Esophagus squamous epithelium (tissue), 5 donors: ENCODE measurements around the gene PYROXD2. TPM values are rescaled to one million over a fixed set of nuclear protein-coding genes. Genes with fewer than 3 reads are reported as not detected.
A peak's percentile ranks its signal among the peaks of the same experiment; 100 is the strongest.

Experiments used
- DNase-seq: peaks from one replicate; lab custom pipeline; 2025; lab: John Stamatoyannopoulos, UW
- H3K27ac ChIP-seq, 4 donors: fragments of 200-600 bp; sonication (generic); one replicate each; pipeline ENCODE4 v1.5.1; 2016 to 2019; ENCODE audit warnings: mild to moderate bottlenecking in 1 of 4
- H3K27me3 ChIP-seq, 4 donors: fragments of 200-600 bp; sonication (generic); 1 replicate in 3 of 4; 2 replicates in 1 of 4; pipeline versions ENCODE4 v1.5.1 to v1.6.0; 2017 to 2021; ENCODE audit warnings: antibody characterized with exemption in 1 of 4
- H3K36me3 ChIP-seq, 3 donors: fragments of 200-600 bp; sonication (generic); one replicate each; pipeline ENCODE4 v1.5.1; 2016 to 2019
- H3K4me1 ChIP-seq, 3 donors: fragments of 200-600 bp; sonication (generic); one replicate each; pipeline ENCODE4 v1.5.1; 2017 to 2019
- H3K4me3 ChIP-seq, 4 donors: fragments of 200-600 bp; sonication (generic); 1 replicate in 3 of 4; 2 replicates in 1 of 4; pipeline ENCODE4 v1.5.1; 2016 to 2019; ENCODE audit warnings: mild to moderate bottlenecking in 2 of 4, moderate library complexity in 1 of 4
- H3K9me3 ChIP-seq, 3 donors: fragments of 200-600 bp; sonication (generic); one replicate each; pipeline ENCODE4 v1.5.1; 2016 to 2019
- CTCF ChIP-seq, 6 experiments: fragments of 450-650 bp in 4 of 6; fragments of 200-600 bp in 2 of 6; sonication (generic) in 2 of 6; IDR thresholded peaks; one replicate each; pipeline ENCODE4 v1.5.1; 2016 to 2019; ENCODE audit warnings: antibody characterized with exemption in 6 of 6, mild to moderate bottlenecking in 4 of 6, moderate library complexity in 4 of 6
- POLR2A ChIP-seq, 4 donors: fragments of 450-650 bp; IDR thresholded peaks; one replicate each; pipeline ENCODE4 v1.6.1; 2017; ENCODE audit warnings: antibody characterized with exemption in 4 of 4, mild to moderate bottlenecking in 4 of 4, moderate library complexity in 3 of 4
- WGBS, 2 donors: methylation state at CpG; one replicate each; pipeline ENCODE4 v1.1.5; 2018; 5-methylcytosine and 5-hydroxymethylcytosine counted together
- intact Hi-C: fragments of 100-400 bp; cut with DNase I; formaldehyde crosslinking; loops from one replicate; pipeline ENCODE4 v1.15.0; 2022
- total RNA-seq, 4 donors: library from RNA; depleted of rRNA; stranded (reverse); fragments of >200 nt; gene quantifications; one replicate each; pipeline ENCODE4 v1.1.0, GENCODE V29; 2016
- donor health status: DM: yes; HTN: yes; CAD: no.

Gene PYROXD2
- total RNA-seq, 4 donors from 2014 or later, result 1.6 to 7.7 (median 3.9) TPM

- H3K9me3 ChIP-seq, result no peaks in the 10 kb centered on the region
- peaks cover 3 to 41% (median 13%) of the 10 kb centered on the region in 3 donors for H3K36me3 ChIP-seq
- no peaks in the 10 kb centered on the region for H3K27me3 ChIP-seq
- DNase-seq, result no peak
- TF ChIP-seq POLR2A (IDR thresholded peaks at IDR 0.05), result no peak
- TF ChIP-seq CTCF (IDR thresholded peaks at IDR 0.05), result no peak
- intact Hi-C loops, result no loop called here
- H3K4me3 ChIP-seq, result peak overlapping the region; percentile 68 to 92 (median 91)
- peaks cover 4 to 31% (median 15%) of the 10 kb centered on the region in 3 donors for H3K4me1 ChIP-seq
- H3K27ac ChIP-seq, result peak overlapping the region; percentile 87 to 96 (median 94)
- WGBS, 2 donors, result 6 to 12% methylated on average over 5 of the region's 28 CpGs
Measured at GRCh38 chr10:98446151-98446660, 31.2 kb upstream of the PYROXD2 start.

- H3K27me3 ChIP-seq, result no peaks in the 10 kb centered on the region
- no peaks in the 10 kb centered on the region for H3K9me3 ChIP-seq
- TF ChIP-seq CTCF (IDR thresholded peaks at IDR 0.05), result no peak
- TF ChIP-seq POLR2A (IDR thresholded peaks at IDR 0.05), result no peak
- DNase-seq, result no peak
- peaks cover 4 to 31% (median 15%) of the 10 kb centered on the region in 3 donors for H3K4me1 ChIP-seq
- H3K4me3 ChIP-seq, result peak overlapping the region in 3 of 4 donors; percentile 91 to 92 (median 91)
- WGBS, 2 donors, result 55 to 66% methylated on average over 3 to 5 of the region's 10 CpGs
- intact Hi-C loops, result no loop called here
- H3K27ac ChIP-seq, result peak overlapping the region in 3 of 4 donors; percentile 94 to 96 (median 94)
- peaks cover 3 to 49% (median 13%) of the 10 kb centered on the region in 3 donors for H3K36me3 ChIP-seq
Measured at GRCh38 chr10:98445200-98445812, 30.3 kb upstream of the PYROXD2 start.

GRCh38 chr10:98444314-98445006 is 29.5 kb upstream of the PYROXD2 start:
- TF ChIP-seq CTCF (IDR thresholded peaks at IDR 0.05), result no peak
- TF ChIP-seq POLR2A (IDR thresholded peaks at IDR 0.05), result no peak

GRCh38 chr10:98438715-98439114 is 23.7 kb upstream of the PYROXD2 start:
- peaks cover 17 to 85% (median 25%) of the 10 kb centered on the region in 3 donors for H3K36me3 ChIP-seq
- WGBS, 2 donors, result 86 to 90% methylated on average over 4 of the region's 4 CpGs

More at GRCh38 chr10:98444314-98445006, 29.5 kb upstream of the PYROXD2 start:
- peaks cover 3 to 57% (median 13%) of the 10 kb centered on the region in 3 donors for H3K36me3 ChIP-seq
- no peak overlapping the region for H3K4me3 ChIP-seq
- no peaks in the 10 kb centered on the region for H3K9me3 ChIP-seq
- no peak for DNase-seq
- intact Hi-C loops, result no loop called here
- no peak overlapping the region for H3K27ac ChIP-seq
- peaks cover 4 to 31% (median 15%) of the 10 kb centered on the region in 3 donors for H3K4me1 ChIP-seq
- WGBS, 2 donors, result 85 to 98% methylated on average over 9 of the region's 9 CpGs
- H3K27me3 ChIP-seq, result no peaks in the 10 kb centered on the region

More at GRCh38 chr10:98438715-98439114, 23.7 kb upstream of the PYROXD2 start:
- intact Hi-C loops, result no loop called here
- Histone ChIP-seq H3K9me3 (no peaks in the 10 kb centered on the region), H3K27ac (no peak overlapping the region), H3K4me3 (no peak overlapping the region), H3K27me3 (no peaks in the 10 kb centered on the region), H3K4me1 (peaks cover 0 to 5% (median 0%) of the 10 kb centered on the region in 3 donors)
- DNase-seq, result no peak
- no peak for TF ChIP-seq CTCF (IDR thresholded peaks at IDR 0.05)
- no peak for TF ChIP-seq POLR2A (IDR thresholded peaks at IDR 0.05)
